GM10266 (cell line): Measurements from ENCODE around the gene AHRR.
"Not testable (repeated sequence)": the region's sequence is repeated elsewhere in the genome, so short reads cannot be mapped to it uniquely, and the experiment has no call there.

Experiments
- DNase-seq: peaks from one replicate; pipeline ENCODE4 v3.0.0; 2012; ENCODE audit errors: extremely low spot score
- TF ChIP-seq, protein P1 (sequence below): IDR thresholded peaks from 2 replicates; pipeline ENCODE4 v1.5.1; 2012; ENCODE audit warnings: mild to moderate bottlenecking, low read depth; ENCODE audit not compliant: control insufficient read depth, insufficient read depth; ENCODE audit errors: missing control alignments

AHRR gene

DNA sequence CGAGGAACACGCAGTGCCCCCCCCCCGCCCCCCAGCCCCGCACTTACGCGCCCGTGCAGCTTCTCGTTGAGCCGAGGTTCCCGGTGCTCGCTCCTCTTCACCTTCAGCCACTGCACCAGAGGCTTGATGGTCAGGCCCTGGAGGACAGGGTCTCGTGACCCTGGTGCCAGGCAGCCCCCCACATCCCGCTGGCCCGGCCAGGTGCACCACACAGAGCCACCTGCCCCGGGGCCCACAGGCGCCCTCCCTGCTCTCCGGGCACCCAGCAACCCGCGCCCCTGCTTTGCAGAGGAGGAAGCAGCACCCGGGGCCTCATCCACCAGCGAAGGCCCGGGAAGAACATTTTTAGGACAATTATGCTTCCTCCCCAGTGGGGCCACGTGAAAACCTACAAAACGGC, 160.5 kb downstream of the AHRR start:
- TF ChIP-seq, protein P1, sequence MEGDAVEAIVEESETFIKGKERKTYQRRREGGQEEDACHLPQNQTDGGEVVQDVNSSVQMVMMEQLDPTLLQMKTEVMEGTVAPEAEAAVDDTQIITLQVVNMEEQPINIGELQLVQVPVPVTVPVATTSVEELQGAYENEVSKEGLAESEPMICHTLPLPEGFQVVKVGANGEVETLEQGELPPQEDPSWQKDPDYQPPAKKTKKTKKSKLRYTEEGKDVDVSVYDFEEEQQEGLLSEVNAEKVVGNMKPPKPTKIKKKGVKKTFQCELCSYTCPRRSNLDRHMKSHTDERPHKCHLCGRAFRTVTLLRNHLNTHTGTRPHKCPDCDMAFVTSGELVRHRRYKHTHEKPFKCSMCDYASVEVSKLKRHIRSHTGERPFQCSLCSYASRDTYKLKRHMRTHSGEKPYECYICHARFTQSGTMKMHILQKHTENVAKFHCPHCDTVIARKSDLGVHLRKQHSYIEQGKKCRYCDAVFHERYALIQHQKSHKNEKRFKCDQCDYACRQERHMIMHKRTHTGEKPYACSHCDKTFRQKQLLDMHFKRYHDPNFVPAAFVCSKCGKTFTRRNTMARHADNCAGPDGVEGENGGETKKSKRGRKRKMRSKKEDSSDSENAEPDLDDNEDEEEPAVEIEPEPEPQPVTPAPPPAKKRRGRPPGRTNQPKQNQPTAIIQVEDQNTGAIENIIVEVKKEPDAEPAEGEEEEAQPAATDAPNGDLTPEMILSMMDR, result no peak

DNA sequence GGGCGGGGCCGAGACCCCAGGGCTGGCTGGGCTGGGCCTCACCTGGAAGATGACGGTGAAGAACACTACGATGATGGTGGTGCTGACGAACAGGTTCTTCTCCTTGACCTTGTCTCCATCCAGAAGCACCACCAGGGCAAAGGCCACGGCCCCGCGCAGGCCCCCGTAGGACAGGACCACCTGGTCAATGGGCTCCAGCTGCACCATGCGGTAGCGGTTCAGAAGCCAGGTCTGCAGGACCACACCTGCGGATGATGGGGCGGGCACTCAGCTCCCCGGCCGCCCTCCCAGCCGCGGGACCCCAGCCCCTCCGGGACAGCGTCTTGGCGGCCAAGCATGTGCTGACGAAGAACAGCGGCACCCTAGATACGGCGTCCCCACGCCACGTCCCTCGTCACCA, 161.0 kb downstream of the AHRR start:
- TF ChIP-seq, protein P1, result no peak
- no peak for DNase-seq

More for the DNA sequence above, 160.5 kb downstream of the AHRR start:
- no peak for DNase-seq

DNA sequence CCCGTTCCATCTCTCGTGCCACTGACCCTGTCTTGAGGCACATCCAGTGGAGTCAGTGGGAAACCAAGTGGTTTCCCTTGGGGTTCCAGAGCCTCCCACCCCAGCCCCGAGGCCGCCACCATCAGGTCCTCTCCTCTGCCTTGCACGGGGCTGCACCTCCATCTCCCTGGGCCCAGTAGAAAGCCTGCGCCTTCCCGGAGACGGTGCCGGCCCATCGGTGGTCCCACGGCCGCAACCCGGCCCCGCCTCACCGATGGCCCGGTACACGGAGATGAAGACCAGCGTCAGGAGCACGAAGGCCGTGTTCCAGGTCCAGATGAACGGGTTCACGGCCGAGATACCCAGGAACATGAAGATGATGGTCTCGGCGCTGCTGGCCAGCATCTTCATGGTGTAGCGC, 161.5 kb downstream of the AHRR start:
- DNase-seq, result no peak
- TF ChIP-seq, protein P1, result no peak

DNA sequence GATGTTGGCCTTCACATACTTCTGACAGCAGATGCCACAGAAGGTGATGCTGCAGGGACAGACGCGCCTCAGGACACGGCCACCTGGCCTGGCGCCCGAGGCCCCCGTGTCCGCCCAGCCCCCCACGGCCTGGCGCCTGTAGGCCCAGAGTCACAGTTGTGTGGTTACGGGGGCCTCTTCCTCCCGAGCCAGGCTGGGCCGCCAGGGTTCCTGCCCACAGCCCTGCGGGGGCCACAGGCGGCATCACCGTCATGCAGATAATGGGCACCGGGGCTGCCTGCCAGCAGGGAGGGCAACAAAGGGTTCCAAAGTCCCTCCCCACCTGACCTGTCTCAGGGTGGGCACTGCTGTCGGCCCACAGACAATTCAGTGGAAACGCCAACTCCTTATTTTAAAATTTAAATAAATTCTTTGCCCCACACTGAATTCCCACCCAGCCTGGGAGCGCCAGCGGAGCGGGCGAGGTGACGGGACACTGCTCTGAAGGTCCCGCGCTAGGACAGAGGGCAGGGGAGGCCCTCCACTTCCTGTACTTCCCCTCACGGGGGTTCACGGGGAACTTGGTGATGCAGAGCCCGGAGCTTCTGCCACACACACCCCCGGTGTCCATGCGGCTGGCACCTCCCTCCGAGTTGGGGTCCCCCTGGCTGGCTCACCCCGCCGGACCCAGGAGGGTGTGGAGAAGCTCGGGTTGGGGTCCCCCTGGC, 162.1 kb downstream of the AHRR start:
- TF ChIP-seq, protein P1, result no peak

DNA sequence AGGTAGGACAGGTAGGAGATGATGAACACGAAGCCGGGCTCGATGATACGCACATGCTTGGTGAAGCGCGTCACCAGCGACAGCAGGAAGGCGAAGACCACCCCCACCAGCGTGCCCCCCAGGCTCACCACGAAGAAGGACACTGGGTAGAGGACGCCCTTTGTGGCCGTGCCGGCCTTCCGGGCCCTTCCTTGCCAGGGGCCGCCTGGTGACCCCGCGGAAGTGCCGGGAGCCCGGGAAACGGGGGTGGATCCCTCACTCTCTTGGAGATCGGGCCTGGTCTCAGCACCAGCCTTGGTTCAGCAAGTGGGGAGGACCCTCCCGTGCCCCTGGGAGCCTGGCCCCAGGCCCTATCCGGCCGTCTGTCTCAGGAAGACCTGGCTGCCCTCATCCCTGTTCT, 163.0 kb downstream of the AHRR start:
- no peak for DNase-seq
- TF ChIP-seq, protein P1, result no peak

More for the DNA sequence above, 162.1 kb downstream of the AHRR start:
- DNase-seq, result no peak

DNA sequence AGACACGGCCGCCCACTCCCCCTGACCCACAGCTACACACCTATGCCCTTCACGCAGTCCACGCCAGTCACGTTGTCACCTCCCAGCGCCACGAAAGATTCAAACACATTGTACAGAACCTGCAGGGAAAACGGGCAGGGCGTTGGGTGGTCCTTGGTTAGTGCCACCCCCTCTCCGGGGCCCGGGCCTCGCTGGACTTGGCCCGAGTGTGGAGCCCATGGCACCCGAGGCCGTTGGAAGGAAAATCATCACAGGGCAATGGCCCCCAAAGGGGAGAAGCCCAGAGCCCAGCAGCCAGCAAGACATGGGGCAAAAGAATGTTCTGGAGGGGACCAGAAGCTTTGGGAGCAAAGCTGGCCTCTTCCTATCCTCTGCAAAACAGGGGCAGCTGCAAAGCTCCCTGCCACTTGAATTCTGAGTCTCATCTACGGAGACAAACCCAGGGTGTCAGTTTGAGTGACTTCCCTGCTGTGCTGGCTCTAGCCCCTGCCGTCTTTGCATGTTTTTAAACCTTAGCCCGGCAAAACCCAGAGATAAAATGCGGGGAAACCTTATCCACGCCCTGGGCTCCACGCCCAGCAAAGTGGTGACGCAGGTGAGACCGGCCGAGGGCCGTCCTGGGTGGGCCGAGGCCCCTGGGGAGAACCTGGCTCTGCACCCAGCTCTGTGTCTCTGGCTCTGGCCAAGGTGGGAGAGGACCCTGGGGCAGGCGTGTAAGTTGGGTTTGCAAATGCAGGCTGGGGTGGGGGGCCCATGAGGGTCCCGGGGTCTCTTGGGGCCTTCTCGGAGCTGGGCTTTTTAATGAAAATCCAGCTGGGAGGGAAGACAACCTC, 163.8 kb downstream of the AHRR start:
- TF ChIP-seq, protein P1, result no peak

DNA sequence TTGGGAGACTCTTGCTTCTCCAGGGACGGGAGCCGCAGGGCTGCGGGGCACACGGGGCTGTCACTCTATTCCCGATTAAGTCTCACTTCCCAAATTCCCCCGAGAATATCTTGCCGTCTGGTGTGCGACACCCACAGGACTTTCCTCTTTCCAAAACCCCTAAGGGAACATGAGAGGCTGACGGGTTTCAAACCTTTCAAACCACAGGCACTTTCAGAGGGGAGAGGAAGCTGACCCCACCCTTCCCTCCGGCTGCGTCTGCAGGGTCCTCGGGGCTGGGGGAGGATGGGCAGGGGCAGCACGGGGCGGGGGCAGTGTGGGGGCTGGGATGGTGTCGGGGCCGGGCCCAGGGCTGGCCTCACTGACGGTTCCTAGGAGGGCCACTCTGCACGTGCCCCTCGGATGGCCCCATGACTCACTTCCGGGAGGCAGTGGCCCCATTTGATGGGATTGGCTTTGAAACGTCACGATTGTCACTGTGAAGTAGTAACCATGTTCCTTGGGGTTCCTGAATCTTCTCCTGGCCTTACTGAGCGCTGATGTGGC, 164.5 kb downstream of the AHRR start:
- TF ChIP-seq, protein P1, result no peak
- no peak for DNase-seq

More for the DNA sequence above, 163.8 kb downstream of the AHRR start:
- DNase-seq, result no peak

DNA sequence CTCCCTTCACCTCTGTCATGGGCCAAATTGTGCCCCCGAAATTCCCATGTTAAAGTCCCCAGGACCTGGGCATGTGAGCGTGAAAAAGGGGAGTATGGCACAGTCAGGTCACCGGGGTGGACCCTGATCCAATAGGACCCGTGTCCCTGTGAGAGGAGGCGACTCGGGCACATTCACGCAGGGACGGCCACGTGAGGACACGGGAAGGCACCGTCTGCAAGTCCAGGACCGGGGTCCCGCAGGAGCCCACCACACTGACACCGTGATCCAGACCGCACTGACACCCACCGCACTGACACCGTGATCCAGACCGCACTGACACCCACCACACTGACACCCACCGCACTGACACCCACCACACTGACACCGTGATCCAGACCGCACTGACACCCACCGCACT, 165.1 kb downstream of the AHRR start:
- DNase-seq, result not testable (repeated sequence)
